ENCODE results near the gene PICALM. TPM values are rescaled to one million over a fixed set of nuclear protein-coding genes. Genes with fewer than 3 reads are reported as not detected.

Gene PICALM
- total and polyA plus RNA-seq, 10 of the 15 experiments (the other 5 are each of a cell fraction or from before 2014, with no cell fraction given), result 4.3 to 150 (median 41.8) TPM

GRCh38 chr11:86046116-86046515 is 22.8 kb downstream of the PICALM start (continued):
- TF ChIP-seq IRF4 (IDR thresholded peaks at IDR 0.05; ENCODE audit: low read depth, low read length), result no peak
- no peak for TF ChIP-seq ATF3 (IDR thresholded peaks at IDR 0.05; ENCODE audit: borderline replicate concordance, extremely low read depth, low read depth, low read length)
- no peak for TF ChIP-seq EED (IDR thresholded peaks at IDR 0.05; ENCODE audit: low read depth)
- no peak for TF ChIP-seq ZNF207 (IDR thresholded peaks at IDR 0.05; ENCODE audit: borderline replicate concordance)
- TF ChIP-seq, protein P1, sequence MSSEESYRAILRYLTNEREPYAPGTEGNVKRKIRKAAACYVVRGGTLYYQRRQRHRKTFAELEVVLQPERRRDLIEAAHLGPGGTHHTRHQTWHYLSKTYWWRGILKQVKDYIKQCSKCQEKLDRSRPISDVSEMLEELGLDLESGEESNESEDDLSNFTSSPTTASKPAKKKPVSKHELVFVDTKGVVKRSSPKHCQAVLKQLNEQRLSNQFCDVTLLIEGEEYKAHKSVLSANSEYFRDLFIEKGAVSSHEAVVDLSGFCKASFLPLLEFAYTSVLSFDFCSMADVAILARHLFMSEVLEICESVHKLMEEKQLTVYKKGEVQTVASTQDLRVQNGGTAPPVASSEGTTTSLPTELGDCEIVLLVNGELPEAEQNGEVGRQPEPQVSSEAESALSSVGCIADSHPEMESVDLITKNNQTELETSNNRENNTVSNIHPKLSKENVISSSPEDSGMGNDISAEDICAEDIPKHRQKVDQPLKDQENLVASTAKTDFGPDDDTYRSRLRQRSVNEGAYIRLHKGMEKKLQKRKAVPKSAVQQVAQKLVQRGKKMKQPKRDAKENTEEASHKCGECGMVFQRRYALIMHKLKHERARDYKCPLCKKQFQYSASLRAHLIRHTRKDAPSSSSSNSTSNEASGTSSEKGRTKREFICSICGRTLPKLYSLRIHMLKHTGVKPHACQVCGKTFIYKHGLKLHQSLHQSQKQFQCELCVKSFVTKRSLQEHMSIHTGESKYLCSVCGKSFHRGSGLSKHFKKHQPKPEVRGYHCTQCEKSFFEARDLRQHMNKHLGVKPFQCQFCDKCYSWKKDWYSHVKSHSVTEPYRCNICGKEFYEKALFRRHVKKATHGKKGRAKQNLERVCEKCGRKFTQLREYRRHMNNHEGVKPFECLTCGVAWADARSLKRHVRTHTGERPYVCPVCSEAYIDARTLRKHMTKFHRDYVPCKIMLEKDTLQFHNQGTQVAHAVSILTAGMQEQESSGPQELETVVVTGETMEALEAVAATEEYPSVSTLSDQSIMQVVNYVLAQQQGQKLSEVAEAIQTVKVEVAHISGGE (CRISPR knock-in tag; IDR thresholded peaks at IDR 0.05), result no peak

DNA sequence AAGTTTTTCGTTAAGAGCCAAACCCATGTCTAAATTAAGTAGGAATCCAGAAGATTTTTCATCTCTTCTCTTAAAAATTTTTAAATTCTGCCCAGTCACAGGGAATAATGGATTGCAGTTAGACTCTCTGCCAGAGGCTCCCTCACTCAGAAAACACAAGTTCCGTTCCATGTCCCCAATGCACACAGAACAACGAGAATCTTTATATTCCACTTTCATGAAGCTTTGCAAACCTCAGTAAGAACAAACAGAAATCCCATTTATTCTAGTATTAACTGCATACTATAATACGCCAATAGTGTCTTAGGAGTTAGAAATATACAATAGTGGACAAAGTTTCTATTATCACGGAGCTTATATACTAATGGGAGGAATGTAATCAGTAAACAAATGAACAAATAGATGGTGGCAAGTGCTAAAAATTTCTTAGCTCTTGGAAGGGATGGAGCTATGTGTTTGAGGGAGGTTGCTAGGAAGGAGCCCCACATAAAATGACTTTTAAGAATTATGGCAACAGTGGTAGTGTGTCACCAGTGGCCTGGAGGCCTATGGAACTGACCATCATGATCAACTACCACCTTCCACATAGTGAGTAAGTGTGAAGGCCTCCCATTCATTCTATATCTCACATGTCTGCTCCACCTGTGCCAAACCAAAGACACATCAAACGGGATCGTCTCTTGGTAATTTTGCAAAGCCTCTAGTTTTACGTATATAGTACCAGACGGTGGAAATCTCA is 24.9 kb downstream of the PICALM start:
- WGBS (ENCODE audit: insufficient coverage, insufficient replicate concordance, low lambda C conversion rate, missing lambda C conversion rate), result 60% methylated on average over 9 of the region's 9 CpGs
- RAD21 ChIA-PET (ENCODE audit: unreplicated experiment), result interaction anchor here (0.9 to 4.5 kb wide), 13 partner anchors 22 to 249 kb away, joined by 3 to 77 read pairs (median 7); partner anchors contain the start of gene PICALM
- H3K36me3 ChIP-seq (ENCODE audit: control insufficient read depth in 2 of 2, insufficient read depth in 2 of 2, low read length in 1 of 2), result no peaks in the 10 kb centered on the region; a peak in 1 of 4 replicates
- no peaks in the 10 kb centered on the region for H4K20me1 ChIP-seq (ENCODE audit: control insufficient read depth, insufficient read depth)
- no peaks in the 10 kb centered on the region for H3K9me3 ChIP-seq (replicated peaks; ENCODE audit: control insufficient read depth, insufficient read depth, low read length)
- CTCF ChIA-PET, result interaction anchor here (0.6 to 6.0 kb wide), 13 partner anchors 12 to 258 kb away, joined by 3 to 154 read pairs (median 3); partner anchors contain the start of genes HIKESHI and PICALM
- SMC1A ChIA-PET (ENCODE audit: uncharacterized antibody, unreplicated experiment), result interaction anchor here (0.7 to 7.1 kb wide), 12 partner anchors 8 to 246 kb away, joined by 3 to 126 read pairs (median 14); partner anchors contain the start of gene PICALM
- peak overlapping the region; percentile 46 for H3K27ac ChIP-seq (ENCODE audit: control insufficient read depth, insufficient read depth)
- no peak overlapping the region for H2AFZ ChIP-seq (ENCODE audit: control insufficient read depth, low read depth, low read length)
- BruUV-seq (replicated peaks), result no TSS peak
- in situ Hi-C loops (cut with MboI), result loop anchor here (5.0 kb wide), 2 partner anchors 148 to 248 kb away; no protein-coding TSS in a partner anchor
- H3K27me3 ChIP-seq (replicated peaks in 1 of 2; ENCODE audit: control insufficient read depth in 2 of 2, insufficient read depth in 2 of 2, low read length in 1 of 2), result no peaks in the 10 kb centered on the region
- ATAC-seq, result no peak
- no peak overlapping the region for H3K9ac ChIP-seq (ENCODE audit: control insufficient read depth, insufficient read depth, low read length)
- intact Hi-C loops (cut with micrococcal nuclease; ENCODE audit: unreplicated experiment), result loop anchor here (1.0 to 5.0 kb wide), 3 partner anchors 23 to 201 kb away; partner anchors contain the start of gene EED
- no peak overlapping the region; the same call in 1 of the 2 replicates for H3K4me3 ChIP-seq
- peak overlapping the region; percentile 59 for H3K4me2 ChIP-seq (ENCODE audit: control insufficient read depth, insufficient read depth)
- no peak for DNase-seq (ENCODE audit: low read depth, low spot score)
- peaks cover 59% of the 10 kb centered on the region for H3K4me1 ChIP-seq (ENCODE audit: control insufficient read depth, insufficient read depth, low read length)
- POLR2A ChIA-PET, result interaction anchor here (4.2 kb wide), 1 partner anchor 25 kb away, joined by 20 read pairs; the partner anchor contains the start of gene PICALM
- H3K79me2 ChIP-seq (ENCODE audit: control insufficient read depth, insufficient read depth, low read length), result peaks cover 100% of the 10 kb centered on the region
- no peak for FAIRE-seq
- TF ChIP-seq NR2C1 (IDR thresholded peaks at IDR 0.05) (no peak), KDM1A (IDR thresholded peaks at IDR 0.05; ENCODE audit: borderline replicate concordance) (no peak), ZSCAN29 (IDR thresholded peaks at IDR 0.05) (no peak), BACH1 (IDR thresholded peaks at IDR 0.05; ENCODE audit: borderline replicate concordance) (no peak), POU2F2 (IDR thresholded peaks at IDR 0.05; ENCODE audit: borderline replicate concordance, low read depth, low read length) (no peak), MTA2 (IDR thresholded peaks at IDR 0.05; ENCODE audit: low read depth) (no peak), HDAC2 (IDR thresholded peaks at IDR 0.05) (no peak), MTA3 (IDR thresholded peaks at IDR 0.05; ENCODE audit: borderline replicate concordance, low read length) (no peak), PAX5 (IDR thresholded peaks at IDR 0.05; ENCODE audit: borderline replicate concordance, low read depth, low read length) (no peak)
- TF ChIP-seq, protein P2, sequence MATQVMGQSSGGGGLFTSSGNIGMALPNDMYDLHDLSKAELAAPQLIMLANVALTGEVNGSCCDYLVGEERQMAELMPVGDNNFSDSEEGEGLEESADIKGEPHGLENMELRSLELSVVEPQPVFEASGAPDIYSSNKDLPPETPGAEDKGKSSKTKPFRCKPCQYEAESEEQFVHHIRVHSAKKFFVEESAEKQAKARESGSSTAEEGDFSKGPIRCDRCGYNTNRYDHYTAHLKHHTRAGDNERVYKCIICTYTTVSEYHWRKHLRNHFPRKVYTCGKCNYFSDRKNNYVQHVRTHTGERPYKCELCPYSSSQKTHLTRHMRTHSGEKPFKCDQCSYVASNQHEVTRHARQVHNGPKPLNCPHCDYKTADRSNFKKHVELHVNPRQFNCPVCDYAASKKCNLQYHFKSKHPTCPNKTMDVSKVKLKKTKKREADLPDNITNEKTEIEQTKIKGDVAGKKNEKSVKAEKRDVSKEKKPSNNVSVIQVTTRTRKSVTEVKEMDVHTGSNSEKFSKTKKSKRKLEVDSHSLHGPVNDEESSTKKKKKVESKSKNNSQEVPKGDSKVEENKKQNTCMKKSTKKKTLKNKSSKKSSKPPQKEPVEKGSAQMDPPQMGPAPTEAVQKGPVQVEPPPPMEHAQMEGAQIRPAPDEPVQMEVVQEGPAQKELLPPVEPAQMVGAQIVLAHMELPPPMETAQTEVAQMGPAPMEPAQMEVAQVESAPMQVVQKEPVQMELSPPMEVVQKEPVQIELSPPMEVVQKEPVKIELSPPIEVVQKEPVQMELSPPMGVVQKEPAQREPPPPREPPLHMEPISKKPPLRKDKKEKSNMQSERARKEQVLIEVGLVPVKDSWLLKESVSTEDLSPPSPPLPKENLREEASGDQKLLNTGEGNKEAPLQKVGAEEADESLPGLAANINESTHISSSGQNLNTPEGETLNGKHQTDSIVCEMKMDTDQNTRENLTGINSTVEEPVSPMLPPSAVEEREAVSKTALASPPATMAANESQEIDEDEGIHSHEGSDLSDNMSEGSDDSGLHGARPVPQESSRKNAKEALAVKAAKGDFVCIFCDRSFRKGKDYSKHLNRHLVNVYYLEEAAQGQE (IDR thresholded peaks at IDR 0.05; ENCODE audit: low read depth, low read length), result no peak

All from GM12878 (cell line).